ENCODE measurements around the gene ADAM30. TPM values are rescaled to one million over a fixed set of nuclear protein-coding genes. Genes with fewer than 3 reads are reported as not detected.
"Not testable (repeated sequence)": the region's sequence is repeated elsewhere in the genome, so short reads cannot be mapped to it uniquely, and the experiment has no call there.

ADAM30 gene
- total and polyA plus RNA-seq, 12 donors = not detected

- Histone ChIP-seq H3K4me3 (no peak overlapping the region), H3K27ac (no peak overlapping the region), H3K27me3 (peaks cover 0 to 8% (median 0%) of the 10 kb centered on the region in 7 donors), H3K9me3 (no peaks in the 10 kb centered on the region), H3K36me3 (no peaks in the 10 kb centered on the region), H3K4me1 (no peaks in the 10 kb centered on the region)
- DNase-seq = no peak
- TF ChIP-seq, protein P1, sequence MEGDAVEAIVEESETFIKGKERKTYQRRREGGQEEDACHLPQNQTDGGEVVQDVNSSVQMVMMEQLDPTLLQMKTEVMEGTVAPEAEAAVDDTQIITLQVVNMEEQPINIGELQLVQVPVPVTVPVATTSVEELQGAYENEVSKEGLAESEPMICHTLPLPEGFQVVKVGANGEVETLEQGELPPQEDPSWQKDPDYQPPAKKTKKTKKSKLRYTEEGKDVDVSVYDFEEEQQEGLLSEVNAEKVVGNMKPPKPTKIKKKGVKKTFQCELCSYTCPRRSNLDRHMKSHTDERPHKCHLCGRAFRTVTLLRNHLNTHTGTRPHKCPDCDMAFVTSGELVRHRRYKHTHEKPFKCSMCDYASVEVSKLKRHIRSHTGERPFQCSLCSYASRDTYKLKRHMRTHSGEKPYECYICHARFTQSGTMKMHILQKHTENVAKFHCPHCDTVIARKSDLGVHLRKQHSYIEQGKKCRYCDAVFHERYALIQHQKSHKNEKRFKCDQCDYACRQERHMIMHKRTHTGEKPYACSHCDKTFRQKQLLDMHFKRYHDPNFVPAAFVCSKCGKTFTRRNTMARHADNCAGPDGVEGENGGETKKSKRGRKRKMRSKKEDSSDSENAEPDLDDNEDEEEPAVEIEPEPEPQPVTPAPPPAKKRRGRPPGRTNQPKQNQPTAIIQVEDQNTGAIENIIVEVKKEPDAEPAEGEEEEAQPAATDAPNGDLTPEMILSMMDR (IDR thresholded peaks at IDR 0.05) = no peak
- intact Hi-C loops (cut with DNase I) = no loop called here
- 89 to 92% methylated on average over 23 of the region's 23 CpGs for WGBS, 2 donors
- no peak for ATAC-seq
These were observed 43.2 kb downstream of the ADAM30 start for GRCh38 chr1:119853155-119853554.

DNA sequence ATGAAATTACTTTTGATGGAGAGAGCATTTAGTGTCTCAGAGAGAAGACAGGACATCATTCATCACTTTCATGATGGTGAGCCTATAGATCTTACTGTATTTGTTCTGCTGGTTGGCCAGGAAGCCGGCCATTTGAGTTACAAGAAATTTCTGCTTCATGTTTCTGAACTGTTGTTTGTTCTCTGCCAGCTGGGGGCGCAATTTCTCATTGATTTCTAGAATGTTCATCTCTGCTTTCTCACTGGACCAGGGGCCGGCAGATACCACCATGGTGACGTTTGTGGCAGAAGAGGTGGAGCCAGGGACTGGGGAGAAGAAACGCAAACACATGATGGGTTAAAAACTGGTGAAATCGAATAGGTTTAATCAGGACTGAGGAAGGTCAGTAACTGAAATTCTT, 52.1 kb downstream of the ADAM30 start:
- H3K4me1 ChIP-seq; intact Hi-C loops (cut with DNase I); H3K36me3 ChIP-seq; H3K9me3 ChIP-seq; H3K4me3 ChIP-seq; DNase-seq; ATAC-seq; H3K27ac ChIP-seq: not testable (repeated sequence)
- peaks cover 0 to 17% (median 4%) of the 10 kb centered on the region in 7 donors for H3K27me3 ChIP-seq
- 63 to 67% methylated on average over 6 of the region's 6 CpGs for WGBS, 2 donors
- TF ChIP-seq, protein P1 (IDR thresholded peaks at IDR 0.05) = peak in 1 of 9 donors; percentile 19

Other genes with a start within 250 kb of the ADAM30 start
- 10 to 100 TPM in 7 of 10 donors, 1 to 10 TPM in 3; 7.7 to 14.1 (median 10.4) TPM for gene ZNF697, start 248.2 kb downstream of the ADAM30 start, total RNA-seq
- gene ZNF697, start 248.2 kb downstream of the ADAM30 start, polyA plus RNA-seq = 1 to 10 TPM; 2.3 to 3.1 TPM
- gene PHGDH, start 184.6 kb downstream of the ADAM30 start, total RNA-seq = 1 to 10 TPM; 3.8 to 8.9 (median 5.0) TPM
- 10 to 100 TPM in 1 of 2 donors, 1 to 10 TPM in 1; 4.5 to 23.4 TPM for gene PHGDH, start 184.6 kb downstream of the ADAM30 start, polyA plus RNA-seq
- 100 to 1,000 TPM in 2 of 10 donors, 10 to 100 TPM in 3, 1 to 10 TPM in 4, under 1 TPM in 1; 0.83 to 313 (median 11.2) TPM for gene HMGCS2, start 127.6 kb downstream of the ADAM30 start, total RNA-seq
- 10 to 100 TPM in 1 of 2 donors, 1 to 10 TPM in 1; 1.1 to 36.9 TPM for gene HMGCS2, start 127.6 kb downstream of the ADAM30 start, polyA plus RNA-seq
- gene REG4, start 85.1 kb downstream of the ADAM30 start, total RNA-seq = not detected
- gene REG4, start 85.1 kb downstream of the ADAM30 start, polyA plus RNA-seq = not detected
- 10 to 100 TPM; 21.6 to 39.1 (median 24.7) TPM for gene NOTCH2, start 173.1 kb upstream of the ADAM30 start, total RNA-seq
- 1 to 10 TPM; 4.1 to 6.6 TPM for gene NOTCH2, start 173.1 kb upstream of the ADAM30 start, polyA plus RNA-seq

Data from heart right ventricle (tissue), 16 donors.